ENCODE measurements around the gene RCOR3.
"Not testable (repeated sequence)": the region's sequence is repeated elsewhere in the genome, so short reads cannot be mapped to it uniquely, and the experiment has no call there.

RCOR3 gene

DNA sequence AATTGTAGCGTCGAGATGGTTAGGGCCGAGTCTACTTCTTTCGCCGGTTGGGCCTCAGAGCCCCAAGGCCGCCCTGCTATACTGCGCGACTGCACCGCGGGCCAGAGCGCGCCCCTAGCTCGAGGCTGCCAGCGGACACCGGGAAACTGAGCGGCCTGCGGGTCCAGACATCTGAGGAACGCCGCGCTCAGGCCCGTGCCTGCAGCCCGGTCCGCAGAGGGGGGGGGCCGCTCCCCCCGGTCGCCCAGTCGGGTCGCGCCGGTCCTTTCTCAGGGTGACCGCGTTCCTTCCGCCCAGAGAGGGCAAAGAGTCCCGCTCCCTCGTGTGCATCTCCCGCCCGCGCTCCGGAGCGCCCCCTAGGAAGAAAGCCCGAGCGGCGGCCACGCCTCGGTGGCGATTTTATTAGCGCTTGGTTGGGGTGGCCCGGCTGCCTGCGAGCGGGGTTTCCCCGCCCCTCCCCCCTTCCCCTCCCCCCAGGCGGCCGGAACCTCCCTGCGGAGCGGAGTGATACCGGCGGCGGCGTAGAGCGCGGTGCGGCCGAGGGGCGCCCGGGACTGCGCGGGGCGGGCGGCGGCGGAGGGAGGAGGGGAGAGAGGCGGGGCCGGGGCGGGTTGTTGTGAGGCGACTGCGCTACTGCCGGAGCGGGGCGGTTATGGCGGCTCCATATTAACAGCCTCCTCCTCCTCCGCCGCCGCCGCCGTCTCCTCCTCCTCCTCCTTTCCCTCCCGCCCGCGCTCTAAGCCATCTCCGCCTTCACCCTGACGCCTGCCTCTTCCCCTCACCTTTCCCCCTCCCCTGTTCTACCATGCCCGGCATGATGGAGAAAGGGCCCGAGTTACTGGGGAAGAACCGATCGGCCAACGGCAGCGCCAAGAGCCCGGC lies at the start of gene RCOR3:
RCOR3 (plus strand) TSS at position 611 of the 882 bp plus-strand sequence; CDS start at position 806, 195 bp downstream.
- peak; percentile 95 for DNase-seq

DNA sequence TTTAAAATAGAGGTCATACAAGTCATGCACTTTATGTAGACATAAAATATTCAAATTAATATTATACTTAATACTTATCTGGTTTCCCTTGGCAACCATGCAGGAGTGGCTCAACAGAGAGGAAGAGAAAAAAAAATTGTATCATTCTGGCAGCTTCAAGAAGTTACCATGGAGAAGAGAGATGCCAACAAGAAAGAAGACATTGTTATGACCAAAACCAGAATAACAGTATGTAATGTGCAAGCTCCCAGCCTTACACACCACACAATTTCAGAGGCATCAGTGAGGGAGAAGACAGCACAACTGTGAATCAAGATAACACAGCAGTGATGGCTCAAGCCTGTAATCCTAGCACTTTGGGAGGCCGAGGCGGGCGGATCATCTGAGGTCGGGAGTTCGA lies 49.1 kb upstream of the RCOR3 start:
- DNase-seq: no peak

DNA sequence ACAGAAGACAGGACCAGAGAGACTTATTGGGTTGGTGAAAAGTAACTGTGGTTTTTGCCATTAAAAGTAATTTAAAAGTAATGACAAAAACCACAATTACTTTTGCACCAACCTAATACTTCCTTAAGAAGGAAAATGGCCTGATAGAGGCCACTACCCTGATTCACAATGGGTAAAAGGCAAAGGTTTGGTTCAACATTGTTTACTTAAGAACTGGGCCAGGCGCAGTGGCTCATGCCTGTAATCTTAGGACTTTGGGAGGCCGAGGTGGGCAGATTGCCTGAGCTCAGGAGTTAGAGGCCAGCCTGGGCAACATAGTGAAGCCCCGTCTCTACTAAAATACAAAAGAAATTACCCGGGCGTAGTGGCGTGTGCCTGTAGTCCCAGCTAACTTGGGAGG lies 48.2 kb upstream of the RCOR3 start:
- DNase-seq: no peak

DNA sequence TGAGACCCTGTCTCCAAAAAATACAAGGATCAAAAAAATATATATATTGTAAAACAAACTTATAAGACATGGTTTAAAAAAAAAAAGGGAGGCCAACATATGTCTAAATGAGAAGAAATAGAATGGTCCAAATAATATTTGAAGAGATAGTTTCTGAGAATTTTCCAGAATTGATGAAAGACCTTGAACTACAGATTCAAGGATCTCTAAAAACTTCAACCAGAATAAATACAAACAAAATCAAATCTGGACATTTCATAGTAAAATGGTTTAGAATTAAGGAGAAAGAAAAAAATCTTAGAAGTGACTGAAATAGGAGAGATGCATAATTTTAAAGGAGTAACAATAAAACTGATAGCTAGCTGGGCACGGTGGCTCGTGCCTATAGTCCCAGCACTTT lies 45.5 kb upstream of the RCOR3 start:
- DNase-seq: no peak

DNA sequence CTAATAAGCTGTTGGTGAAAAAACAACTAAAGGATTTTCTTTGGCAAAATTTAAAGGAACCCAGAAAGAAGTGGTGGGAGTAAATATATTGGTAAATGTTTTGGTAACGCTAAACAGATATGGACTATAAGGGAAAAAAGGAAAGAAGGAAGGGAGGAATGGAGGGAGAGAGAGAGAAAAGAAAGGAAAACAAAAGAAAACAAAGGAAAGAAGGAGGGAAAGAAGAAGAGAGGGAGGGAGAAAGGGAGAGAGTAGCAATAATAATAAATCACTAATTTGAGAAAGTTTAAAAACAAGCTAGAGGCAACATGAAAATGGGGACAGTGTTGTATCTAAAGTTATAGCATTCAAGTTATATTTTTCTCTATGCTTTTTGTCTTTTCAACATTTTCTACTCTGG lies 43.6 kb upstream of the RCOR3 start:
- DNase-seq: no peak

DNA sequence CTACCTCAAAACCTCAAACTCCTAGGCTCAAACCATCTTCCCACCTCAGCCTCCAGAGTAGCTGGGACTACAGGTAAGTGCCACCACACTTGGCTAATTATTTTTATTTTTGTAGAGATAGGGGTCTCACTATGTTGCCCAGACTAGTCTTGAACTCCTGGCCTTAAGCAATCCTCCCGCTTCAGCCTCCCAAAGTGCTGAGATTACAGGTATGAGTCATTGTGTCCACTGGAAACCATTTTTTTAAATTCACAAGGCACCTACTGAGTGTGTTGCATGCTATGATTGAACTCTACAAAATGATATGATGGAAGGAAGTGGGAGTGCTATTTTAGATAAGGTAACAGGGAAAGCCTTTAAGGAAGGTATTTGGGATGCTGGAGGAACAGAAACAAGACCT lies 41.8 kb upstream of the RCOR3 start:
- DNase-seq: no peak

DNA sequence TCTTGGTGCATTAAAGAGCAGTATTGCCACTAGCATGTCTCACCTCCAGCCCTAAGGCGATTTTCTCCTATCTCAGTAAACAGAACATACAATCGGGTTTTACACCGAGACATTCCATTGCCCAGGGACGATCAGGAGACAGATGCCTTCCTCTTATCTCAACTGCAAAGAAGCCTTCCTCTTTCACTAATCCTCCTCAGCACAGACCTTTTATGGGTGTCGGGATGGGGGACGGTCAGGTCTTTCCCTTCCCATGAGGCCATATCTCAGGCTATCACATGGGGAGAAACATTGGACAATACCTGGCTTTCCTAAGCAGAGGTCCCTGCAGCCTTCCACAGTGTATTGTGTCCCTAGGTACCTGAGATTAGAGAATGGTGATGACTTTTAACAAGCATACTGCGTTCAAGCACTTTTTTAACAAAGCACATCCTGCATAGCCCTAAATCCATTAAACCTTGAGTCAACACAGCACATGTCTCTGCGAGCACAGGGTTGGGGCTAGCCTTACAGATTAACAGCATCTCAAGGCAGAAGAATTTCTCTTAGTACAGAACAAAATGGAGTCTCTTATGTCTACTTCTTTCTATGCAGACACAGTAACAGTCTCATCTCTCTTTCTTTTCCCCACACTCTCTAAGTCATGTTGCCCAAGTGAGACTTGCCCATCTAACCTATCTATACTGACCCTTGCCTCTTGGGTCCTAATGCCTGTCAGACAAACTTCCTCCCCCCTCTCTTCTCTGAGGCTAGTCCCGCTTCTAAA lies 36.5 kb upstream of the RCOR3 start:
- not testable (repeated sequence) for DNase-seq

DNA sequence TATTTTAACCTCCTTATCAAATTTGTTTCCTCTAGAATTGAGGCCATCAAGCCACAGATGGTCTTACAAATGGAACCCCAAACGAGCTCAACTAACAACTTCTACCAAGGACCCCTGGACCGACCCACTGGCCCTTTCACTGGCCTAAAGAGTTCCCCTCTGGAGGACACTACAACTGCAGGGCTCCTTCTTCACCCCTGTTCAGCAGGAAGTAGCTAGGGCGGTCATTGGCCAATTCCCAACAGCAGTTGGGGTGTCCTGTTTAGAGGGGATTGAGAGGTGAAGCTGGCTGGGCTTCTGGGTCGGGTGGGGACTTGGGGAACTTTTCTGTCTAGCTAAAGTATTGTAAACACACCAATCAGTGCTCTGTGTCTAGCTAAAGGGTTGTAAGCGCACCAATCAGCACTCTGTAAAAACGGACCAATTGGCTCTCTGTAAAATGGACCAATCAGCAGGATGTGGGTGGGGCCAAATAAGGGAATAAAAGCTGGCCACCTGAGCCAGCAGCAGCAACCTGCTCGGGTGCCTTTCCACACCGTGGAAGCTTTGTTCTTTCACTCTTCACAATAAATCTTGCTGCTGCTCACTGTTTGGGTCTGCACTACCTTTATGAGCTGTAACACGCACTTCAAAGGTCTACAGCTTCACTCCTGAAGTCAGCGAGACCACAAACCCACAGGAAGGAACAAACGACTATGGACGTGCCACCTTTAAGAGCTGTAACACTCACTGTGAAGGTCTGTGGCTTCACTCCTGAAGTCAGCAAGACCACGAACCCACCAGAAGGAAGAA lies 30.4 kb upstream of the RCOR3 start:
- peak; percentile 52 for DNase-seq

DNA sequence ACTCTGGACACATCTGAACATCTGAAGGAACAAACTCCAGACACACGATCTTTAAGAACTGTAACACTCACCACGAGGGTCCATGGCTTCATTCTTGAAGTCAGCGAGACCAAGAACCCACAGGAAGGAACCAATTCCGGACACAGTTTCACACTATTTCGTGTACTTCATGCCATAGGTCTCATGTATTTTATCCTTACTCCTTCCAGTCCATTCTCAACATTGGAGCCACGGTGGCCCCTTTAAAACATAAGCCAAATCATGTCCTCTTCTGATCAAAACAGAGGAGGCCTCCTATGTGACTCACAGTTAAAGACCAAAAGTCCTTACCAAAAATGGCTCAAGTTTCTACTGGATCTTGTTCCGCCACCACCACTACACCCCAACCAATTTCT lies 29.8 kb upstream of the RCOR3 start:
- DNase-seq: no peak

DNA sequence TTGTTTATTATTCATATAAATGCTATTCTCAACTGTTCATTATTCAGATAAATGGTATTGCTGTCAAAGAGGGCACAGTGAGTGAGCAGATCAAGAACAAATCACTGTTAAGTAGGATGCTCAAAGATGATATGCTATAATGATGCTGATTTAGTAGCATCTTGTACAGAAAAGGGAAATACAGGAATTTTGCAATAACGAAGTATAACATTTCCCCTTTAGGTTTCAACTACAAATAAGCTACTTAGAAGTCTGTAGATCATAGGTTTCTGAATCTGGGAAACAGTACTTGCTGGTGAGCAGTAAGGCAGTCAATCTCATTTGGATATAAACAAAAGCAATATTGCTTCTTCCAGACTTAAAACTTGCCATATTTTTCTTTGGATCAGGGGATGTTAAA lies 27.3 kb upstream of the RCOR3 start:
- no peak for DNase-seq

DNA sequence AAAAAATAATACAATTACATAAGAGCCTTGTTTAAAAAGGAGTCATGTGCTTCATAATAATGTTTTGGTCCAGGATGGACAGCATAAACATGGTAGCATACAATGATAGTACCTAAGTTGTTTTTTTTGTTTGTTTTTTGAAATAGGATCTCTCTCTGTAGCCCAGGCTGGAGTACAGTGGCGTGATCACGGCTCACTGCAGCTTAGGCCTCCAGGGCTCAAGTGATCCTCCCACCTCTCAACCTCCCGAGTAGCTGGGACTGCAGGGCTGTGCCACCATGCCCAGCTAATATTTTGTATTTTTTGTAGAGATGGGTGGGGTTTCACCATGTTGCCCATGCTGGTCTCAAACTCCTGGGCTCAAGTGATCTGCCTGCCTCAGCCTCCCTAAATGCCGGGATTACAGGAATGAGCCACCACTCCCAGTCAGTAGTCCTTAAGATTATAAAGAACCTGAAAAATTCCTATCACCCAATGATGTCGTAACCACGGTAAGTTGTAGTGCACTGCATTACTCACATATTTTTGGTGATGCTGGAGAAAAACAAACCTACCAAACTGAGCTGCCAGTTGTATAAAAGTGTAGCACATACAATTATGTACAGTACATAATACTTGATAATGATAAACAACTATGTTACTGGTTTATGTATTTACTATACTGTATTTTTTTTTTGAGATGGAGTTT lies 22.4 kb upstream of the RCOR3 start:
- no peak for DNase-seq

DNA sequence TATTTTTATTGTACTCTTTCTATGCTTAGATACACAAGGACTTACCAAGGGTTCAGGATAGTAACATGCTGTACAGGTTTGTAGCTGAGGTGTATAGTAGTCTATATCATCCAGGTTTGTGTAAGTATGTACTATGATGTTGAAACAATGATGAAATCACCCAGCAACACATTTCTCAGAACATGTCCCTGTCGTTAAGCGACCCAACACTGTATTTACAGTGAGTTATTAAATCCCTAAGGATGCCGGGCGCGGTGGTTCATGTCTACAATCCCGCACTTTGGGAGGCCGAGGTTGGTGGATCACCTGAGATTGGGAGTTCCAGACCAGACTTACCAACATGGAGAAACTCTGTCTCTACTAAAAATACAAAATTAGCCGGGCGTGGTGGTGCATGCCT lies 21.6 kb upstream of the RCOR3 start:
- DNase-seq: no peak

DNA sequence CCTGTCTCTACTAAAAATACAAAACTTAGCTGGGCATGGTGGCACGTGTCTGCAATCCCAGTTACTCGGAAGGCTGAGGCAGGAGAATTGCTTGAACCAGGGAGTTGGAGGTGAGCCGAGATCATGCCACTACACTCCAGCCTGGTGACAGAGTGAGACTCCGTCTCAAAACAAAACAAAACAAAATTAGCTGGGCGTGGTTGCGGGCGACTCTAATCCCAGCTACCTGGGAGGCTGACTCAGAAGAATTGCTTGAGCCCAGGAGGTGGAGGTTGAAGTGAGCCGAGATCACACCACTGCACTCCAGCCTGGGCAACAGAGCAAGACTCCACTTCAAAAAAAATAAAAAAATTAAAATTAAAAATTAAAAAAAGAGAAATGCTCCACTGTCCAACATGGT lies 18.6 kb upstream of the RCOR3 start:
- DNase-seq: not testable (repeated sequence)

DNA sequence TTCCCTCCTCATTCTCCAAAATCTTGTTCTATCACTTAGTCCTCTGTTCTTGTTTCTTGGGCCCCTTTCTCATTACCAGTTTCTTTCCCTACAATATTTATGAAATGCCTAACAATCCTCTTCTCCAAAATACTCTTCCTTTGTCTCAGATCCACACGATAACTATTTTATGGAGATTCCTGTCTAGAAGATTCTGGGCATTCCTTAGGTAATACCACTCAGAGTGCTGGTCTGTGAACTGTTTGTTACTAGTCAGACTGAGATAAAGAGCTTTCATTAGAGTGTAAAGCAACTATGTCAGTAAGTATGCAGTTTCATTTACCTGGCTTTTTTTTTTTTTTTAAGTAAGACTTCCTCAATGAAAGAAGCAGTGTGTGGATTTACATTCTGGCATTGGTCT lies 18.1 kb upstream of the RCOR3 start:
- DNase-seq: no peak

DNA sequence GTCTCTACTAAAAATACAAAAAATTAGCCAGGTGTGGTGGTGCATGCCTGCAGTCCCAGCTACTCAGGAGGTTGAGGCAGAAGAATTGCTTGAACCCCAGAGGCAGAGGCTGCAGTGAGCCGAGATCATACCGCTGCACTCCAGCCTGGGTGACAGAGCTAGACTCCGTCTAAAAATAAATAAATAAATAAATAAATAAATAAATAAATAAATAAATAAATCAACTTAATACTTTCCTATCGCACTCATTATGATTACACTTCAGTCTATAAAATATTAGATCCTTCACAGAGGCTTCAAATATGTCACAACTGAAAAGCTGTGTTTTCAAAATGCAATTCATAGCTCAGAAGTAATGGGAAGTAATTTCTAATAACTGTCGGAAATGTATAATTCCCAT lies 15.5 kb upstream of the RCOR3 start:
- not testable (repeated sequence) for DNase-seq

DNA sequence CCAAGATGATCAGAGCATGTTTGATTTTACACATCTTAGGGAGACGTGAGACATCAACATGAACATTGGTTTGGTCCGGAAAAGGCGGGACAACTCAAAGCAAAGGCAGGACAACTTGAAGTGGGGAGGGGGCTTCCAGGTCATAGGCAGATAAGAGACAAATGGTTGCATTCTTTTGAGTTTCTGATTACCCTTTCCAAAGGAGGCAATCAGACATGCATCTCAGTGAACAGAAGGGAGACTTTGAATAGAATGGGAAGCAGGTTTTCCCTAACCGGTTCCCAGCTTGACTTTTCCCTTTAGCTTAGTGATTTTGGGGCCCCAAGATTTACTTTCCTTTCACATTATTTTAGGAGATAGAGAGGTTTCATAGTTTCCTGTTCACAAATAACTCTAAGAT lies 12.6 kb upstream of the RCOR3 start:
- DNase-seq: not testable (repeated sequence)

DNA sequence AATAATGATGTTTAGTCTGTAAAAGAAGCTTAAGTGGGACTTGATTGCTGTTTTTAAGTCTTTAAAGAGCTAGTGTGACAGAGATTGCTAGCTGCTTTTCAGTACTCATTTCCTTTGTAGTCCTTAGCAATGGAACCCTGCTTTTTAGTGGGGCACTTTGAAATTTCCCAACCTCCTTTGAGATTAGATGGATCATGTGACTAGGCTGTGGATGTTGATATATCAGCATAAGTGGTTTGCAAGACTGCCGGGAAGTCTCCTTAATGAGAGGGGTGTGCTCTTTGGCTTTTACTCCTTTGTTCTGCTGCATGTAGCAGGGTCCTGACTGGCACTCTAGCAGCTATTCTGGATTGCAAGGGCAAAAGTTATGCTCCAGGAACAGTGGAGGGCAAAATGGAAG lies 11.2 kb upstream of the RCOR3 start:
- no peak for DNase-seq

DNA sequence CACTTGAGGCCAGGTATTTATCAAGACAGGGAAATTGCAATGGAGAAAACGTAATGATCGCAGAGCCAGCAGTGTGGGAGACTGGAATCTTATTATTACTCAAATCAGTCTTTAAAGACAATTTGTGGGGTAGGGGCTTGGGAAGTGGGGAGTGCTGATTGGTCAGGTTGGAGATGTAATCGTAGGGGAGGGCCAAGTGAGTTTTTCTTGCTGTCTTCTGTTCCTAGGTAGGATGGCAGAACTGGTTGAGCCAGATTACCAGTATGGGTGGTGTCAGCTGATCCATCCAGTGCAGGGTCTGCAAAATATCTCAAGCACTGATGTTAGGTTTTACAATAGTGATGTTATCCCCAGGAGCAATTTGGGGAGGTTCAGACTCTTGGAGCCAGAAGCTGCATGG lies 9.6 kb upstream of the RCOR3 start:
- DNase-seq: not testable (repeated sequence)

DNA sequence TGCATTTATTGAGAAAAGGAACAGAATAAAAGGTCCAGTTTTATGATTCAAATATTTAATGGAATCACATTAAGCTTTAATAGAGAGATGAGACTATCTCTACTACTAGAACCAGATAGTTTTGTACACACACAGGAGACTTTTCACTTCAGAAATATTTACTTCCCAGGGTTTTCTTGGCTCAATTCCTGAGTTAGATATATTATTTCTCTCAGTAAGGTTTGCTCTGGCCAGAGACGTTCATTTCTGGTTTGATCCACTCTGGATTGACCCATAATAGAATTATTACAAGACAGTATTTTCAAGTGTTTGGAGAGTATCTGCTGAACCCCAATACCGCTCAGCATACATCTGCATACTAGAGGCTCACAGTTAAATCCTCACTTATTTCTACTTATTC lies 1.3 kb upstream of the RCOR3 start:
- no peak for DNase-seq

DNA sequence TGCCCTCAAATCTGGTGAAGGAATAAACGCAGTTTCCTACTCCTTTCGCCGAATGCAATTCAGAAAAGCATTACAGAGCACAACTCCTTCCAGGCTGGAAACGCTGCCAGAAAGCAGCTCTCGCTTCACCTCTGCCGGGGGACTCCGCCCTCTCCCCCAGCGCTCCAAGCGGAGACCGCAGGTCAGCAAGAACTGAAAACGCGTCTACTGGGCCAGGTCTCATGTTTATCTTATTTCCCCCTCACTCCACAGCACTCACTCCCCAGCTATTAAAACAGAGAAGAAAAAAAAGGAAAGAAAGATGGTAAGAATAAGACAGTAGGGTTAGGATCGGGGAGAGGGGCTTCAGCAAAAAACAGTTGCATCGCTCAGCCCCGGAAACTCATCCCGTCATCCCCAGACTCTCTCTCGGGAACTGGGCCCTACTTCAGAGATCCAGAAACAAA lies 833 bp upstream of the RCOR3 start:
- peak; percentile 67 for DNase-seq

DNA sequence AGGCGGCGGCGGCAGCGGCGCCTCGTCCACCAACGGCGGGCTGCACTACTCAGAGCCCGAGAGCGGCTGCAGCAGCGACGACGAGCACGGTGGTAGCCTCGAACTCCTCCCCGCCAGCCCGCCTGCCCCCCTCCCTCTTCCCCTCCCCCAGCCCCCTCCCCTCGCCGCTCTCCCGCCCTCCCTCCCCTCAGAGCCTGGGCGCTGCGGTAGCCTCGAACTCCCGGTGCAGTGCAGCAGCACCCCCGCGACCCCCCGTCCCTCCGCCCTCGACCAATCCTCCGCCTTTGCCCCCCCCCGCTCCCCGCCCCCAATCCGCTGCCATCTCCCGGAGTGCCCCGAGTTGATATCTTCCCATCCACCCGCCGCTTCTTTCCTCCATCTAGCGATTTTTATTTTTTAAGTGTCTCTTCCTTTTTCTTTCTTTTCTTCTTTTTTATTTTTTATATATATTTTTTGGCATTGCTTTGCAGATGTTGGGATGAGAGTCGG lies 516 bp downstream of the RCOR3 start:
- no peak for DNase-seq

All from CD4-positive, alpha-beta T cell treated with Interleukin-12 subunit alpha and Interleukin-12 subunit beta, for 1 hour (primary cell).